ENCODE results near the gene PTBP3.

- TF ChIP-seq POLR2AphosphoS5 (IDR thresholded peaks at IDR 0.05; ENCODE audit: low read depth, low read length) (no peak), POLR2A (IDR thresholded peaks at IDR 0.05; ENCODE audit: low read depth, low read length) (no peak), POU2F2 (IDR thresholded peaks at IDR 0.05; ENCODE audit: low read depth, low read length) (no peak), SPI1 (IDR thresholded peaks at IDR 0.05; ENCODE audit: low read depth, low read length) (no peak)
Measured at GRCh38 chr9:112248722-112249121, 84.7 kb downstream of the PTBP3 start.

Measured in GM12891 (cell line).